ENCODE data around the gene FOXB2.
"Not testable (repeated sequence)": the region's sequence is repeated elsewhere in the genome, so short reads cannot be mapped to it uniquely, and the experiment has no call there.

Gene FOXB2

DNA sequence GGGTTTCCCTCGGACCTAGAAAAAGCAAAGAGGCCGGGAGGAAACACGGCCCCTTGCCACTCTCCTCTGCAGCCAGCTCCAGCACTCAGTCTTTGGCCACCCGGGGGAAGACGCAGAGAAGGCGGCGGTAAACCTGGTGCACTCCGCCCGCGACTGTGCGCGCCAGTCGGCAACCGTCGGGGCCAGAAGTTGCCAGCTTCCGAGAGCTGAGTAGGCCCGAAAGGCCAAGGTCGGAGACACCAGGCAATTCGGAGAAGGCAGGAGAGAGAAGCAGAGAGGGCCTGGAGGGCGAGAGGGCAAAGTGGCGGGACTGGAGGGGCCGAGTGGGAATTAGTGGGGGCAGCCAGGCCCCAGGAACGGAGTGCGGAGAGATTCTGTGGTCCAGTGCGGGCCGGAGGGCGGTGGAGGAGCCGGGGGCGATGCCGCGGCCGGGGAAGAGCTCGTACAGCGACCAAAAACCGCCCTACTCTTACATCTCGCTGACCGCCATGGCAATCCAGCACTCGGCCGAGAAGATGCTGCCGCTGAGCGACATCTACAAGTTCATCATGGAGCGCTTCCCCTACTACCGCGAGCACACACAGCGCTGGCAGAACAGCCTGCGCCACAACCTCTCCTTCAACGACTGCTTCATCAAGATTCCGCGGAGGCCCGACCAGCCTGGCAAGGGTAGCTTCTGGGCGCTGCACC is at the start of gene FOXB2:
FOXB2 (plus strand) TSS at position 420 of the 690 bp plus-strand sequence; CDS start at position 420, 0 bp downstream.
- no peak for DNase-seq

GRCh38 chr9:76969716-76970115 is 49.7 kb upstream of the FOXB2 start:
- DNase-seq = no peak

- not testable (repeated sequence) for DNase-seq
Observed at GRCh38 chr9:76978831-76979230, 40.6 kb upstream of the FOXB2 start.

- no peak for DNase-seq
Observed at GRCh38 chr9:76980566-76980965, 38.9 kb upstream of the FOXB2 start.

DNA sequence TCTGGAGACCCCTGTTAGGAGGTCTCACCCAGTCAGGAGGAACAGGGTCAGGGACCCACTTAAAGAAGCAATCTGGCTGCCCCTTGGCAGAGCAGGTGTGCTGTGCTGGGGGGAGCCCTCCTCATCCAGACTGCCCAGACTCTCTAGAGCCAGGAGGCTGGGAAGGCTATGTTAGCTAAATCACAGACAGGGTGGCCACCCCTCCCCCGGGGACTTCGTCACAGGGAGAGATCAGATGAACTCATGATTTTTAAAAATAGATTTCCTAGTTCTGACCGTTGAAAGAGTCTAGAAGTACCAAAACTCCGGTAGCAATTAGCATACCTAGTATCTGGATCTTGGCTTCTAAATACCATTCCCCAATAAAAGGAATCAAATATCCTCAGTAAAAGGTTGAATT is 35.0 kb upstream of the FOXB2 start:
- DNase-seq = no peak

DNA sequence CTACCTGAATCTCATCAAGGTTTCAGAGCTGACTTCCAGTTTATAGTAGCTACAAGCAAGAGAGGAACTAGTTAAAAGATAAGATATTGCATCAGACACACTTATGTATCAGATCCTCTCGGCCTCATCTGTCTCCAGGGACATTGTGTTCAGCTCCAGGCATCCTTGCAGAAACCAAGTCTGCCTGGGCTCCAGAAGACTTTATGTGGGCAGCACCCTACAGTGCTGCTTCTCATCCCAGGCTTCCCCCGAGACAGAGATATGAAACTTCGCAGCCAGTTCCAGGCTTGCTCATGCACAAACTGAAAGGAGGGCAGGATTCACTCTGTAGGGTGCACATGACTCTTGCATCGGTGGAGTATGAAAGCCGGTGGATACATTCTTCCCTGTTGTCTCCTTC is 33.9 kb upstream of the FOXB2 start:
- DNase-seq = no peak

GRCh38 chr9:76987594-76988200 is 31.8 kb upstream of the FOXB2 start:
- DNase-seq = peak; percentile 45

- no peak for DNase-seq
Observed at GRCh38 chr9:76988941-76989340, 30.5 kb upstream of the FOXB2 start.

DNA sequence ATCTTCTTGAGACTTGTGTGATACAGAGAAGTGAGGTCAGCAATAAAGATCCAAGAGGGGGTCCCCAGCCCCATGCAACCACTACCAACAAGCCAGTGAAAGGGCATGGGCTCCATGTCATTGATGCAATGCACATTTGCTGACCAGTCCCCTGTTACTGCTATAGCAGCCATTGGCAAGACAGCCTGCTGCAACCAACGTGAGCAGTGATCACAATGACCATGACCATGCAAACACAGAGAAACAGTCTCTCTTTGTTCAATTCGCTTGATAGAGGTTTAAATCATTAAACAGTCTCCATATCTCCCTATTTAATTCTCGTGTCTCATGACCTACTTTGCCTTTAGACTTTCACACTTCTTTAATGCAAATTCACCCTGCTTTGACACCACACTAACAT is 30.0 kb upstream of the FOXB2 start:
- DNase-seq = no peak

DNA sequence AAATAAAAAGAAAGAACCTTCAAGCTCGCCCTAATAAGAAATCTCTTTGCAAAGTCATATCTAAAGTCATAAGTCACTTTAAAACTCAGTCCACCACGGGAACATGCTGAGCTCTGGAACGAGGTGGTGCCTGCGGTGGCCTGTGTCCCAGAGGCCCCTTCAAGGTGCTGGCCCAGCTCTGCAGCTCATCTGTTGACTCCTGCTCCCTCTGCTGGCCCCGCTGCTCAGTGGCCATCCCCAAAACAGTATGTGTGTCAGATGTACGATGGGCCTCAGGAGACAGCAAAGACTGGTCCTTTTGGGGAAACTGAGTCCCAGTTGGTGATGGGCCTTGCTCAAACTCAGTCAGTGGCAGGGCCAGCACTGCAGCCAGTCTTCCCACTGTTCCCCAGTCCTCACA is 22.8 kb upstream of the FOXB2 start:
- DNase-seq = peak; percentile 5

DNA sequence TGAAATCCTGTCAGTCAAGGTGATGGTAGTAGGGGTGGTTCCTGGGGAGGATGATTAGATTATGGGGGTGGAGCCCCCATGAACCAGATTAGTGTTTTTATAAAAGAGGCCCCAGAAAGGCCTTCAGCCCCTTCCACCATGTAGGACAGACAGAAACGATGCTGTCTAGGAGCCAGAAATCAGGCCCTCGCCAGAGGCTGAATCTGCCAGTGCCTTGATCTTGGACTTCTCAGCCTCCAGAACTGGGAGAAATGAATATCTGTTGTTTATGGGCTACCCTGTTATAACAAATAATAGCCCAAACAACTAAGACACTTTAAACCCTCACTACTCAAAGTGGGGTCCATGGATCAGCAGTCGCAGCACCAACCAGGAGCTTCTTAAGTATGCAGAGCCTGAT is 20.2 kb upstream of the FOXB2 start:
- no peak for DNase-seq

GRCh38 chr9:77000330-77000729 is 19.1 kb upstream of the FOXB2 start:
- DNase-seq = no peak

- no peak for DNase-seq
Observed at GRCh38 chr9:77003366-77003765, 16.1 kb upstream of the FOXB2 start.

GRCh38 chr9:77005216-77005615 is 14.2 kb upstream of the FOXB2 start:
- DNase-seq = no peak

GRCh38 chr9:77010527-77010926 is 8.9 kb upstream of the FOXB2 start:
- DNase-seq = no peak

- no peak for DNase-seq
Observed at GRCh38 chr9:77011973-77012821, 7.3 kb upstream of the FOXB2 start.

DNA sequence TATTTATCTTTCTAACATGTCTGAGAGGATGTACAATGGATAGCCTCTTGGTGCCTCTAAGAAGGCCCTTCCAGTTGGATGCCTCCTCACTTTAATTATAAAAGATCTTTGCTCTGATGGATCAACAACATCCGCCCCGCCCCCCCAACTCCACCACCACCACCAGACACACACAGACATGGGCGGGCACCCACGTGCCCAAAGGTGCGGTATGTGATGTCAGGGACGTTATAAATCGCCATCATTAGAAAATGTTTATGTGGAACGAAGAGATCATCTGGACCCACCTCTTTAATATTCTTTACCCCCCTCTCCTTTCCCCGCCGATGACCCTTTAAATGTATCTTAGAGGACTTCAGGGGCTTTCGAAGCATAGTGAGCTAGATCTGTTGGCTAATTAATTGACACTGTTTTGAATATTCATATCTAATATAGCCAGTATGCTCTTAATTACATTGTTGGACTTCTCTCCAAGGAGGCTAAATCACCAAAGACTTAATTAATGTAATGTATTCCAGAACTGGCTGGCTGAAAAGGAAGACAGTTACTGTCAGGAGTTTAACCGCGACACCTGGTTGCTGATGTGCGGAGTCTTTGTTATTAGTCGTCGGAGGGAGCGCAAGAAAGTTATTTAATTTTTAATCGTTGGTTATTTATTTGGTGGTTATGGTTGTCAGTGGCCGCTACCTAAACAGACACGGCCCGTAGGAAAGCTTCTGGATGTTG is 6.1 kb upstream of the FOXB2 start:
- DNase-seq = no peak

- DNase-seq = no peak
Observed at GRCh38 chr9:77013932-77014596, 5.4 kb upstream of the FOXB2 start.

DNA sequence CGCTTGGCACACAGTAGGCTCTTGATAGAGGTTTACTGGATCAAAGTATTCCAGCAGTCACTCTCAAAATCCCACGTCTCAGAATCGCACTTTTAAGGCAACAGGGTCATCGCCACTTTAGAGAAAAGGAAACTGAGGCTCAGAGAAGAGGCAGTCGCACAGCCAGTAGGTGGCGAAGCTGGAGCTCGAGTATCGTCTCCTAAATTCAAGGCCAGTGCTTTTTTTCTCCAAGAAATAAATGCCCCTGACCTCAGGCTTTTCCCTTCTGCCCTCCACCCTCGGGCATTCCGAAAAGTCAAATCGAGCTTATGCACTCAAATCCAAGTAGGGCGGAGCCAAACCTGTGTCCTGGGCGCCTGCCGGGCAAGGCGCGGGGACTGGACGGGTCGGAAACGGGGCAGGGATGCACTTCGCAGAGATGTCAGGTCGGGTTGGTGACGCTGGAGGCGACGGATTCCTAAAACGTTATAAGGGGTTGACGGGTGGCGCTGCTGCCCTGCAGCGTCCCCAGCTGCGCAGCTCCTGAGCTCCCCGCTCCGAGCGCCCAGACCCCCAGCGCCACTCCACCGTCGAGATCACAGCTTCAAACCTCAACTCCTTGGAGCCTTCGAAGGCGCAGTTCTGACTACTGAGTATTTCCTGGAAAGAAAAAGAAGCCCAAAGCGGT is 4.7 kb upstream of the FOXB2 start:
- DNase-seq = no peak

DNA sequence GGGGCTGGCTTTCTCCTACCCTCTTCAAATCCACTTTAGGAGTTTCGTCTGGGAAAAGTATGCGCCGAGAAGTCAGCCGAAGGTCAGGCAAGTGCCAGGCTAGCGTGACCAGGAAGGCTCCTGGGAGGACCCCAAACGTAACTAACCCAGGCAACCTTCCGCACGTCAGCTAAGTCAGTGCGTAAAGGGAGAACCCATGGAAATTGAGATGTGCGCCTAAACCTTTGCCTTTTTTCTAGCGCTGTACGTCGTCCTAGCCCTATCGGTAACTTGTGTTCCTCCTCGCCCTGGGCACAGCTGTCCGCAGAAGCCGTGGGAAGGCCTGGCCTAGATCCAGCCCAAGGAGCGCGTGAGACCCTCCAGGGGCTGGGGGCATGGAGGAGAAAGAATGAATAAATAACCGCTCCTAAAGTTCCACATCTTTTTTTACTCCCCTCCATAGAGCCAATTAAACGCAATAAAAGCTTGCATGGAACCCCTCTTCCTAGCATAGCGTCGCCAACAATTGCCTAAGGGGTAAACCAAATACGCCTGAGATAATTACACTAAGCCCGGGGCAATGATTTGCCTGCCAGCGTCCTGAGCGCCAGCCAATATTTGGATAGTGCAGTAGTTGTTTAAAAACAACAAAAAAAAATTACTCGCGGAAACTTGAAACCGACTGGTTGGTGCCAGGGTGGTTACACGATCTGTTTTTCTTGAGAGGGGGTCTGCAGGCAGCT is 4.0 kb upstream of the FOXB2 start:
- DNase-seq = no peak

DNA sequence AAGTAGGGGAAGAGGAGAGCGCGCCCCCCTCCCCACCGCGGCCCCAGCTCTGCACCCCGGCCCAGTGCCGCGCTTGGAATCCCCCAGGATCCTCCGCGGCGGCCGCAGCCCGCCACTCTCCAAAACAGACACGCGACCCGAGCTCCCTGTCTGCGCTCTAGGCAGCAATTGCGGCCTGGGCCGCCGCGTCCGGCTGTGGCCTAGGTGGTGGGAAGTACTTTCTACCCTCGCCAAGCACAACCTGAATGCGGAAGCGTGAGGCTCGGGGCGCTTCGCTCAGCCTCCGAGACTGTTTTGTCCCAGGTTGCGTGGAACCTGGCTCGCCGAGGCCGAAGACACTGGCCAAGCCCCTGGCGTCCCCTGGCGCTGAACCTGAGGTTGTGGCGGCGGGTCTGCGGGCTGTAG is 3.3 kb upstream of the FOXB2 start:
- no peak for DNase-seq
